GM19351 (cell line): ENCODE measurements around the gene FMO1.
A peak's percentile ranks its signal among the peaks of the same experiment; 100 is the strongest.
"Not testable (repeated sequence)": the region's sequence is repeated elsewhere in the genome, so short reads cannot be mapped to it uniquely, and the experiment has no call there.

Experiments
- ATAC-seq: cut with Tn5 transposase; IDR thresholded peaks from one replicate; pipeline ENCODE4 v1.9.1; 2021; ENCODE audit warnings: mild to moderate bottlenecking, moderate library complexity; ENCODE audit not compliant: unreplicated experiment

FMO1 gene, protein sequence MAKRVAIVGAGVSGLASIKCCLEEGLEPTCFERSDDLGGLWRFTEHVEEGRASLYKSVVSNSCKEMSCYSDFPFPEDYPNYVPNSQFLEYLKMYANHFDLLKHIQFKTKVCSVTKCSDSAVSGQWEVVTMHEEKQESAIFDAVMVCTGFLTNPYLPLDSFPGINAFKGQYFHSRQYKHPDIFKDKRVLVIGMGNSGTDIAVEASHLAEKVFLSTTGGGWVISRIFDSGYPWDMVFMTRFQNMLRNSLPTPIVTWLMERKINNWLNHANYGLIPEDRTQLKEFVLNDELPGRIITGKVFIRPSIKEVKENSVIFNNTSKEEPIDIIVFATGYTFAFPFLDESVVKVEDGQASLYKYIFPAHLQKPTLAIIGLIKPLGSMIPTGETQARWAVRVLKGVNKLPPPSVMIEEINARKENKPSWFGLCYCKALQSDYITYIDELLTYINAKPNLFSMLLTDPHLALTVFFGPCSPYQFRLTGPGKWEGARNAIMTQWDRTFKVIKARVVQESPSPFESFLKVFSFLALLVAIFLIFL

DNA sequence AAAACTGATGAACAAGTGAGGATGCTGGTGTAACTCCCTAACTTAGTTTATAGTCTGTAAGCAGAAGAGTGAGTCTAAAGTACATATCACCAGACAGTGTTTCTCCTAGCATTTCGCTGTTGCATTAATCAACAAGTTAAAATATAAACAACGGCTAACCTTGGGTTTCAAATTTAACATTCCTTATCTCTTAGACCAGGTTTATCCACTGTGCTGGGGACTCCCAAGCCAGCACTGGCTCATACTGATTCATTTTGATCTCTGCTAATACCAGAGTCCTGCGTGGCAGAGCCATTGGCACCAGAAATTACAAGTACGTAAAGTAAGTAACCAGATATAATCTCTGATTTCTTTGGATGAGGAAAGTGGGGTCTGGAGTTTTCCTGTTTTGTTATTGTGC lies at the start of gene FMO1:
Gene FMO1, plus strand, starts transcription at position 193 of the 400 bp plus-strand sequence. CDS start 9,594 bp downstream, outside the sequence.
- ATAC-seq = no peak

DNA sequence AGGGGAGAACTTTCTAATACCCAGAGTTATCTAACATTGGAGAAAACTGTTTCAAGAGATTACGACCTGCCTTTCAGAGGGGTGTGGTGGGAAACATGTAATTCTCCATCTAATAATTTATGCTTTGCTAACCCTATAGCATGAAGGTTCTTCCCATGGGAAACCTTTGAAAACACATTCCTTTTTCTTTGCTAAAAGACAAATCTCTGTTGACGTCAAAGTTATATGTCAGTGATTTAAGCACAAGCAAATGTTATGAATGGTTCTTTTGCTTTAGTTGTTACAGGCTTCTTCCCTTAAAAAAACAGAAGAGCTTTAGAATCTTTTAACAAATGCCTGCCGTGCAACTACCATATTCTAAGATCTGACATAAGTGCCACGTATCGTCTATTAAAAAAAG lies 44.0 kb upstream of the FMO1 start:
- ATAC-seq = no peak

DNA sequence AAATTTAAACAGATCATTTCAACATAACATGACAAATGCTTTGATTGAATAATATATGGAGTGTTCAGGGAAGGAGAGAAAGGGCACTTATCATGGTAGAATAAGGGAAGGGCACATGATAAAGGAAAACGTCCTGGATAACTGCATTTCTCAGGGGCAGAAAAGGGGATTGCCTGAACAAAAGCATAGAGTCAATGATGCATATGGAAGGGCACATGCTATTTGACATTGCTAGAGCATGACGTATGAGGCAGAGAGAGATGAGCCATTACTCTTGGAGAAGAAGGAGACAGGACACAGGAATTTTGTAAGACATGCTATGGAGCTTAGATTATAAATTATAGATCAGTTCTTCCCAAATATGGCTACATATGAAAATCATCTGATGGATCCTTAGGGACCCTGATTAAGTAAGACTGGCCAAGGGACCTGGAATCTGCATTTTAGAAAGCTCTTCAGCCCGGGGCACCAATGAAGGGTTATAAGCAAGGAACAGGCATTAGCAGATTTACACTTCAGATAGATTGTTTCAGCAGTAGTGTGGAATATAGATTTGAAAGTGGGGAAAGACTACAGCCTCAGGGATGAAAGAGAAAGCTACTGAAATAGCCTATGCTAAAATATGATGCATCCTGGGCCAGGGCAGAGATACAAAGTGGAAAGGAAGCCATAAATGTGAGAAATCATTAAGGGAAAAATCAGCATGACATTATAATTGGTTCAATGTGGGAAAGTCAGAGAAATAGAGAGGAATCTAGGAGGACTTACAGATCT lies 41.9 kb upstream of the FMO1 start:
- ATAC-seq = no peak

DNA sequence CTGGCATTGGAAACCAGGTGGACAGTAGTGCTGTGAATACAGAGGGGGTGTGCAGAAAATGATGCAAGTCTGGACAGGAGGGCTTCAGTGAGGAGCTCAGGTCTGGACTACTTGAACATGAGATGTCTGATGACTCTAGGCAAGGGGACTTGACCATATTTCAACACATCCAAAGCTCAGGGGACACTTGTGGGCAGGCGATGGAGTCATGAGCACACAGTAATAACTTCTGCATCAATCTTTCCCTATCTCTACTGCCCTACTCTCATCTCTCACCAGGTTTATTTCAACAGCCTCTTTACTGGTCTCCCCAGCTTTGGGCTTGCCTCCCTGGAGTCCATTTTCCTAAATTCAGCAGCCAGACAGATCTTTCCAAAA lies 41.3 kb upstream of the FMO1 start:
- no peak for ATAC-seq

DNA sequence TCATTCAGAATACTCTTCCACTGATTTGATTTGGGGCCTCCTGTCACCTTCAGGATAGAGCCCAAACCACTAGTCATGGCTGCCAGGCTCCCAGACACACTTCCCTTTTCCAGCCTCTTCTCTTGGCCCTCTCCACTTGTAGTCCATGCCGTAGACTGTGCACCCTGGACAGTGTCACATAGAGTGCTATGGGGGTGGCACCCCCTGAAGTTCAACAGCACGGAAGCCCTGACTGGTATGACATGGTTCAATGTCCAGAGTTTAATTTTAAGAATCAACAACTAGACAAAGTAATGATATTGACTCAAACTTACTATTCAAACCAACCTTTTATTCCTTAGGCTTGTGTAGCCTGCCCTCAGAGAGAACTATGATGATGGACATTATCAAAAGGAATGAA lies 40.9 kb upstream of the FMO1 start:
- no peak for ATAC-seq

DNA sequence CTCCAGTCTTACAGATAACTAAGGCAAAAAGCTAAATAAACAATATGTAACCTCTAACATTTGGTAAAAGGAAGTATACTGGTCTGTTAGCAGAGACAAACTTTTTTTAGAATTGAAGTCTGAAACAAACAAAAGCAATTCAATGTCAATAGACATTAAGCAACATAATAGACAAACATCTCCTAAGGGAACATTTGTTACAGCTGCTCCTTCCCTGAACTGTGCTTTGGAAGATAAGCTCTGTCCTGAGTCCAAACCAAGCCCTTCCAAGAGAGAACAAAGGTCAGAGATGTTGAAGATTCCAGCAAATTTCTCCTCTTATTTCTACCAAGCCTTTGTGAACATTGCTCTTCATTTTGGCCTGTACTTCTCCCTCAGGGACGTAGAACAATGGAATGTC lies 37.9 kb upstream of the FMO1 start:
- ATAC-seq = no peak

DNA sequence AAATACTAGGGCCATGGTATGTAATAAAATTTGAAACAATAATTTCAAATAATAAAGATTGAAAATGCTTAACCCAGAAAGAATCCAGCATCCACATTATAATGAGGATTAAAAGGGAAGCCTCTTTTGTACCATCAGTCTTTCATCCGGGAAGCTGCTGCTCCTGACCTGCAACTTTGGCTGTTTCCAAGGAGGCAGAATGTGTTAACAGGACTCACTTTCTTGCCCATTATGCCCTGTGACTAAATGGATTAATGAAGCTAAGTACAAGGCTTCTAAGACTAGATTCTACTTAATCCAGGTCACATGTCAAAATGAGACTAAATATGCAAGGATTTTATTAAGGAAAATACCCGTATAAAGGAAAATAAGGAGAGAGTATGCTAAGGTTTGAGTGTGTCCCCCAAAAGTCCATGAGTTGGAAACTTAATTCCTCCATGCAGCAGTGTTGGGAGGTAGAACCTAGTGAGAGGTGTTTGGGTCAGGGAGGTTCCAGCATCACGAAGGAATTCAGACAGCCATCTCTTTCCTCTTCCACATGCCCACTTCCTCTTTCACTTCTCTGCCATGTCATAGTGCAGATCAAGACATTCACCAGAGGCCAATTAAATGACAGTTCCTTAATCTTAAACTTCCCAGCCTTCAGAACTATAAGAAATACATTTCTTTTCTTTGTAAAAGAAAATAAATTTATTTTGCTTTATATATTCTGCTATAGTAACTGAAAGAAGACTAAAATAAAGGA lies 35.5 kb upstream of the FMO1 start:
- ATAC-seq = no peak

DNA sequence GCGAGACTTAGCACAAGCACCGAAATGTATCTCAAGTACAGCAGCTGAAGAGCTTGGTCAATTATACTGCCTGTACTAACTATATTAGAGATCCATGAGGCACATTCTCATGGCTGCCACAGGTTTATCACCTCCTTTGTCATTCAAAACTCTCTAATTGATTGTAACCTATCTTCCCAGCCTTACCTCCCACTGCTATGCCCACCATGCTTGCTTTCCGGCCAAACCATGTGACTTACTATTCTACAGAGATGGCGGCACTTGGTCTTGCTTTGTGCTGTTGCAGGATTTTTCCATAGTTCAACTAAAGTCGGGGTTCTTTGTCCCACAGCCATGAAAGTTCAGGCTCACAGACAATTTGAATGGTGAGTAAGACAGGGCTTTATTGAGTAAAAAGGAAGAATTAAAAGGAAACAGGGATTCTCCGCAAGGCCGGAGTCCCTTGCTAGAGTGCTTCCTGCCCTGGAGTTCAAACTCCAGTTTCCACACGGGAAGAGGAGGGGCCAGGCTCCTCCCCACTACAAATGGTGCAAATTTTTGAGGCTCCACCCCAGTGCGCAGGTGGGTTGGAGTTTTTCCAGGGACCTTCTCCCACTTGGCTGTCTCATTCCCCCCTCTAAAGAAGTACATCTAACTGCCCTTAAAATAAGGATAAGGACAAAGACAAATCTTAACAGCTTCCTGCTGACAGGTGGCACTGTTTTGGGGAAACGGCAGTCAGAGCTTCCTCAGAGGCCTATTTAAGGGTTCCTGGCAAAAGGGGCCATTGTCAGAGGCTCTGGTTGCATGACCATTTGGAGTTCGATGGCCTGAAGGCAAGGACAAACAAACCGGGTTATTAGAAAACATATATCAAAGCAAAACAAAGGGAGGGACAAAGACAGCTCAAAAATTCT lies 34.5 kb upstream of the FMO1 start:
- ATAC-seq = no peak

DNA sequence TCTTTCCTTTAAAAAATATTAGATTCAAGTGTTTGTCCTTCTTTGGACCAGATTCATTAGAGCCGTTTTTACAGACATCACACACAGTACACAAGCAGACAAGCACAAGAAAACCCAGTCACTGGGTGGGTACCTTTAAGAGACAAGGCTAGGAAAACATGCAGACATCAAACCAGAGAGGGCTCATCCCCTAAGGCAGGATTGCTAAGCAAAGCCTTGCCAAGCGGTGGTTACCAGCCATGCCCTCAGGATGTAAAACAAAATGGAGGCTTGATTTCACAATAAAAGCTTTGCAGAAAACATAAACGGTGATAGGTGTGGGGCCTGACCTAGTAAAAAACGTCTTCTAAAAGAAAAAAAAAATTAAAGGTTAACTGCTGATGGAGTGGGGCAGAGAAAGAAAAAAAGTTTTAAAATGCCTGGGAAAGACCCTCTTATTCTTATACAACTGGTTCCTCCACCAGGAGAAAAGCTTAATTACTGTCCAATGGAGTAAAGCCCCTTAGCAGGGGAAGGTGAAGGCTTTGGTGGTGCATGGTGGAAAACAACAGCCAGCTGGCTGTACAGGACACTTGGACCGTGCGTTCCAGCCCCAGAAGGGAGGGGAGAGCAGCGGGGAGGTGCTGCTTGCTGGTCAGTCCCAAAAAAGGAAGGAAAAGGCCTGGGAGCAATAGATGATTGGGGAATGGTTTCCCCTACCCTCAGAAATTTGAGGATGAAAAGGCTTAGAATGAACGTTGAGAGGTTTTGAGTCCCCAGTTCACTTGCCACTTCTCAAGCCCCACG lies 30.4 kb upstream of the FMO1 start:
- no peak for ATAC-seq

DNA sequence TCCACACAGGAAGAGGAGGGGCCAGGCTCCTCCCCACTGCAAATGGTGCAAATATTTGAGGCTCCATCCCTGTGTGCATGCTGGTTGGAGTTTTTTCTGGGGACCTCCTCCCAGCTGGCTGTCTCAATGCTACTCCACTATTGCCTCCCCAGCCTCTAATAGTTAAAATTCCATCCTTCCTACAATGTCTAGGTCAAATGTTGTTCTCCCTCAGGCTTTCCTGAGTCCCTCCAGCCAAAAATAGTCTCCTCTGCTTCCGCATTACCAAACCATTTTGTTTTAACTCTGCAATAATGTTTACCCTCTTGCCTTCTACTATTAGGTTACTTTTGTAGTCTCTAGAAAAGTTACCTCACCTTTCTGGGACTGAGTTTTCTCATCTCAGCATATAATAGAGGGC lies 29.6 kb upstream of the FMO1 start:
- ATAC-seq = no peak

DNA sequence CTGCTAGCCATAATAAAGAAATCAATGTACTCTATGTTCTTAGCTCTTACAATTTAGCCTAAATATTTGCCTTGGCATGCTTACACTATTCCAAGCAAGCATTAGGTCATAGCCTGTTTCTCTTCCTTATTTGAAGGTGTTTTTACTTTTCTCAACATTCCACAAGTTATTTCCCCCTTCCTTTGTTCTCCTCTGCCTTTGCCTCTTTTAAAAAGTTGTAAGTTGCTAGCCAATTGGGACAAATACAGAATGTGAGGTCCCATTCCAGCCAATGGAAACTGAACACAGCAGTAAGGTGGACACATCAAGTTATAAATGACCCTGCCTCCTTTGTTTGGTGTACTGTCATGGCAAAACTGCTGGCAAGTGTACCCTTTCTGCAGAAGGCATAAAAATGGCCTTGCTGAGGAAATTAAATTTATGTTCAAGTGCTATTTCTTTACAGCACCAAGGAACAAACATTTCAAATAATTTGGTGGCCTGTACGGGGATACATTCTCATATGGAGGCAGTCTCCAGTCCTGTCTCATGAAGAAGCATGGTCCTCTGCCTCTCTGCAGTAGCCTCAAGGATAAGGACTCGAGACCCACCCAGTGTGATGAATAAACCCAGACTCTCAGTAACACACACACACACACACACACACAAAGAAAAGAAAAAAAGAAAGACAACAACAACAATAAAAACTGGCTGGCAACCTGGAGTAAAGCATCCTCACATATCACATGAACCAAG lies 28.8 kb upstream of the FMO1 start:
- no peak for ATAC-seq

DNA sequence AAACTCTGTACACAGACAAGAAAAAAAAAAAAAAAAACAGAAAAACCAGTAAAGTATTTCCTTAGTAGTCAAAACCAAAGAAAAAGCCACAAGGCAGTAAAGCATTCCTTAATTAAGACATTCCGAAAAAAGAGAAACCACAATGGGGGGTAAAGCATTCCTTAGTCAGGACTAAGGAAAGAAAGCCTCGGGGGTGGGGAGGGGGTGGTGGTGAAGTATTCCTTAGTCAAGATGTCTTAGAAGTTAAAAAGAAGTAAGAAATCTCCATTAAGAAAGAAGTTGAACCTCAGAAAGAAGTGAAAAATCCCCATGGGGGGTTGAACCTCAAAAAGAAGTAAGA lies 28.2 kb upstream of the FMO1 start:
- no peak for ATAC-seq

DNA sequence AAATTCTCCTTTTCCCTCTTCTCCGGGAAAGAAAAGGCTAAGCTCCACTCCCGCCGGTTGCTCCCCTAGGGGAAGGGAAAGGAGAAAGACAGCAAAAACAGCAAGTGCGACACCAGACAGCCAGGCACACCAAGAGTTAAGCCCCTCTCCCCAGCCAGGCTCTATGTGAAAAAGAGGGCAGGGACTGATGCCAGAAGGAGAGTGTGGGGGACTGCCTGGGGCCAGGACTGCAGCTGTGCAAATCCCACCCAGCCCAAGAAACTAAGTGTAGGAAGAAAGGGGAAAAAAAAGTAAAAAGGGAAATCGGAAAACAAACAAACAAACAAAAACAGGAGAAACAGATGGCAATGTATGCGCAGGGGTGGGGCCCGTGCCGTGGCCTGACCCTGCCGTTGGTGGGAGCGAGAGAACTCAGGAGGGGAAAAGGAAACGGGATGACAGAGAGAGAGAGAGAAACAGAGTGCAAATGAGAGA lies 27.7 kb upstream of the FMO1 start:
- no peak for ATAC-seq

DNA sequence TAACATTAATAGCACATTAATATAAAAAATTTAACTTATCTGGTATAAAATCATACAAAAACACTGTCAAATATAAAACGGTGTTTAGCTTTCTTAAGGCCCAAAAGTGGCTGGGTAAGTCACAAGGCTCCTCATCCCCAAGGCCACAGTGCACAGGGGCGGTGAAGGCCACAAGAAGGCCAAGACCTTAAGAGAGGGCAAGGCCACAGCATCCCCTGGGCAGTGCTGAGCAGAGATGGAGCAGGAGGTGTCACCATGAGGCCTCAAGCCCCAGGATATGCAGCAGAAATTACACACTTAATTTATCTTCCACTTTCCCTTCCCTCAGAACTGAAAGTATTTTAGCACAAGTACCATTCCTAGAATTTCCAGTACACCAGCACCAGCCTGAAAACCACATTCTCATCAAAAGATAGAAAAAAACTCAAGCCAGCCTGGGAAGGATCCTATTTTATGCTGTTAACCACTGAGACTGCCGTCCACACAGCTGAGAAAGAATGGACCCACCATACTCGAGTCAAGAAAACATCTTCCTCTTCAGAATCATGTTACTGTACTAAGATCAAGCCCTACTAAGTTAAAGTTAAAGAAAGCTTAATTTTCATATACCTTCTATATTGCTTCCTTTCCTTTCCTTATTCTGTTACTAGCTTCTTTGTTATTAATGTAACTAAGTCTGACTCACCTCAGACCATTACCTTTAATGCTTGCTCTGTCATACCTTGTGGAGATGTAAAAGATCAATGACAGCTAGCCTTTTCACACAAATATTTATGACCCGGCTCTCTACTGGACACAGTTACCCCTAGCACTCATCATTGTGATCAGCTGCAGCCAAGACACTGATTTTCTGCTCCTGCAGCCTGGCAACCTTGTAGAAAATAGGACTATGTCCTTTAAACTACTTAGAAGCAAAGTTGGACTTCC lies 26.4 kb upstream of the FMO1 start:
- no peak for ATAC-seq

DNA sequence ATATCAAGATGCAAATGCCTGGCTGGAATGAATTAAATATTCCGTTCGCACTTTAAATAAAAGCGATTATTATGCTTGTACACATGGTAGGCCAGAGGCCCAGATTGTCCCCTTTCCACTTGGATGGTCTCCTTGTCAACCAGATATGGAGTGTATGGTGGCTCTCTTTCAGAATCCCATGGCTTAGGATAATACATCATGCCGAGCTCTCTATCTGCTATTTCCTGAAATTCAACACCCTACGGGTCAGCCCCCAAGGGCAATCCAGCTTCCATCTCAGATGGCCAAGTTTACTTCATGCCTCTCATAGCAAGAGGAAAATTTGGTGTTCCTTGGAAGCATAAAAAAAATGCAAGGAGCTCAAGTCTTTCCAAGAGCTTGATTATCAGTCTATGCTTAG lies 25.4 kb upstream of the FMO1 start:
- no peak for ATAC-seq

DNA sequence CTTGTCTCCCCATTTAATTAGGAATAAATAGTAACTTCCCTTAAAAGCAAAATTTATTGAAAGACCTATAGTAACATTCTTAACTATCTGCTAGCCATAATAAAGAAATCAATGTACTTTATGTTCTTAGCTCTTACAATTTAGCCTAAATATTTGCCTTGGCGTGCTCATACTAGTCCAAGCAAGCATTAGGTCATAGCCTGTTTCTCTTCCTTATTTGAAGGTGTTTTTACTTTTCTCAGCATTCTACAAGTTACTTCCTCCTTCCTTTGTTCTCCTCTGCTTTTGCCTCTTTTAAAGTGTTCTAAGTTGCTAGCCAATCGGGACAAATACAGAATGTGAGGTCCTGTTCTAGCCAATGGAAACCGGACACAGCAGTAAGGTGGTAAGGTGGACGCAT lies 24.0 kb upstream of the FMO1 start:
- not testable (repeated sequence) for ATAC-seq

DNA sequence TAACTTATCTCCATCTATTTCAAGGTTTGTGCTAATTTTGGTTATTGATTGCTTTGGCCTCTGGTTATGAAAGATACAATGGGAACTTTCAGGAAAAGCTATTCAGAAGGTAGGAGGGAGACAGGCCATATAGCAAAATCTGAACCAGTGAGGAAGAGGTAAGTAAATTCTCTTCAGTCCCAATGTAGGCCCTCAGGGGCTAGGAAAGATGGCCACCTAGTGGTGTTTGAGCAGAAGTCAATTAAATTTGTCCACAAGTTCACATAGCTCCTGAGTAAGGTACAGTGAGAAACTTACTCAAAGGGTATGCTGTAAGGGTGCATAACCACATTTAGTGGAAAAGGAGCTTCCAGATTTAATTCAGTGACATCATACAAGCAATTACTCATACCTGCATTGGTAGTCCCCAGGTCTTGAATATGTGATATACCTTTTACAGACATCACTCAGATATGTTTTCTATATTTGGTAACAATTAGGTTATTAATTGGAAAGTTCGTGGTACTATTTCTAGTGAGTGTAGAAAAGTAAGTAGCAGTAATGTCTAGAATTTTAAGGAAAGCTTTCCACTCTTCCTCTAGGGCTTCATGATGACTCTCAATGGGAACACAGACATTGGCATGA lies 21.4 kb upstream of the FMO1 start:
- ATAC-seq = peak; percentile 96
